Gastrocnemius medialis (tissue), 4 donors: ENCODE data around the gene LHPP.

ENCODE experiments used
- CTCF ChIP-seq, 5 experiments: fragments of 450-650 bp in 3 of 5; fragments of 200-600 bp in 2 of 5; sonication (generic) in 2 of 5; IDR thresholded peaks in 4 of 5; conservative IDR thresholded peaks in 1 of 5; 1 replicate in 4 of 5; 2 replicates in 1 of 5; pipeline ENCODE4 v1.5.1; 2016 to 2019; ENCODE audit warnings: antibody characterized with exemption in 5 of 5, mild to moderate bottlenecking in 3 of 5, moderate library complexity in 3 of 5
- POLR2A ChIP-seq, 2 donors: fragments of 450-650 bp; IDR thresholded peaks; one replicate each; pipeline ENCODE4 v1.6.1; 2017; ENCODE audit warnings: antibody characterized with exemption in 2 of 2, mild to moderate bottlenecking in 2 of 2, moderate library complexity in 2 of 2

GRCh38 chr10:124447751-124448466 lies 13.7 kb upstream of the LHPP start:
- TF ChIP-seq CTCF (IDR thresholded peaks at IDR 0.05 in 4 of 5, conservative IDR thresholded peaks at IDR 0.05 in 1 of 5) = no peak
- no peak for TF ChIP-seq POLR2A (IDR thresholded peaks at IDR 0.05)
